Measurements from ENCODE around the gene ZBTB12. TPM values are rescaled to one million over a fixed set of nuclear protein-coding genes. Genes with fewer than 3 reads are reported as not detected.
"Not testable (repeated sequence)": the region's sequence is repeated elsewhere in the genome, so short reads cannot be mapped to it uniquely, and the experiment has no call there.

Gene ZBTB12
- total RNA-seq, 2 donors from 2014 or later = 0.50 to 0.96 TPM

DNA sequence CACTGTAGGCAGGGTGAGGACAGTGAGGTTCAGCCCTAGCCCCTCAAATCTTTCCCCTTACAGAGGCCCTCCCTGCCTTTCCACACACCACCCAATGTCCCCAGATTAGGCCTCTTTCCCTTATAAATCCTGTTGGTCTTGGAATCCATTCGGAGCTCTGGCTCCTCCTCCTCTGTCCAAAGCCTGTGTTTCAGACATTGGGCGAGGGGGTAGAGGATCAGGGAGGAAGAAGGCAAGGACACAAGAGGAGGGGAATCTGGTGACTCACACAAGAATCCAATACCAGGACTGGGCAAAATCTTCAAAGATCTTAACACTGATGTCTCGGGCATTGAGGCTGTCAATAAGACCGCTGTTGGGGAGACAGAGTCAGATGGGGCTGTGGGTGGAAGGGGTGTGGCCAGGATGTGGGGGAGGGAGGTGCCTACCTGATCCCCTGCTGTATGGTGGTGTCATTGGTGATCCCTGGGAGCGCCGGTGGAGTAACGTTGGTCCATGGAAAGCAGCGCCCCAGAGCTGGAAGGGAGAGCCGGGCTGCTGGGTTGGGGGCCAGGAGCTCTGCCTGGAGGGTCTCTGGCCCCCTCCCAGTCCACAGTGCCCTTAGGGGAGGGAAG lies 30.7 kb downstream of the ZBTB12 start:
- Mint-ChIP-seq H3K27me3 (no peaks in the 10 kb centered on the region), H3K4me3 (no peak overlapping the region), H3K36me3 (ENCODE audit: low read depth) (no peaks in the 10 kb centered on the region), H3K4me1 (peaks cover 11% of the 10 kb centered on the region), H3K27ac (no peak overlapping the region)
- no peaks in the 10 kb centered on the region for H3K9me3 ChIP-seq (ENCODE audit: control insufficient read depth, low read length, poor library complexity, severe bottlenecking)
- no peak for DNase-seq
- no peak for ATAC-seq

DNA sequence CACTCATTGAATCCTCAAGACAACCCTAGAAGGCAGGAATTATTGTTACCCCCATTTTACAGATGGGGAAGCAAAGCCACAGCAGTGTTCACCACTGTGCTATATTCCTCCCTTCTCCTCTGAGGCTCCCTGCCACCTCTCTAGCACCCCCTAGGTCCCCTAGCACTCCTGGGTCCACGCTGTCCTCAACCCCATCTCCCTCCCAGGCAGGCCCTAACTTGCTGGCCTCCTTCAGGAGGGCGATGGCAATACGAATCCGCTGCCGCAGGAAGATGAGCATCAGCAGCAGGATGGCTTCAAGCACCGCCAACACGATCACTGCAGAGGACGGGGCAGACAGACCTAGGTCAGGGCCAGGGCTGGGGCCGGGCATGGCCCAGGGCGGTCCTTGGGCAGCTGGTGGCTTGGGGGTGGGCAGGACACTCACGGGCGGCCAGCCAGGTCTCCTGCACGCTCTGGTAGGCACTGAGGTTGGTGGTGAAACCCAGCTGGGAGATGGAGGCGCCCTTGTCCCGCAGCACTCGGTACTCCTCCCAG lies 31.4 kb downstream of the ZBTB12 start:
- no peaks in the 10 kb centered on the region for H3K9me3 ChIP-seq (ENCODE audit: control insufficient read depth, low read length, poor library complexity, severe bottlenecking)
- no peaks in the 10 kb centered on the region for H3K27me3 Mint-ChIP-seq
- no peak overlapping the region for H3K4me3 Mint-ChIP-seq
- no peak overlapping the region for H3K27ac Mint-ChIP-seq
- ATAC-seq = no peak
- H3K4me1 Mint-ChIP-seq = peaks cover 11% of the 10 kb centered on the region
- no peaks in the 10 kb centered on the region for H3K36me3 Mint-ChIP-seq (ENCODE audit: low read depth)
- DNase-seq = no peak

DNA sequence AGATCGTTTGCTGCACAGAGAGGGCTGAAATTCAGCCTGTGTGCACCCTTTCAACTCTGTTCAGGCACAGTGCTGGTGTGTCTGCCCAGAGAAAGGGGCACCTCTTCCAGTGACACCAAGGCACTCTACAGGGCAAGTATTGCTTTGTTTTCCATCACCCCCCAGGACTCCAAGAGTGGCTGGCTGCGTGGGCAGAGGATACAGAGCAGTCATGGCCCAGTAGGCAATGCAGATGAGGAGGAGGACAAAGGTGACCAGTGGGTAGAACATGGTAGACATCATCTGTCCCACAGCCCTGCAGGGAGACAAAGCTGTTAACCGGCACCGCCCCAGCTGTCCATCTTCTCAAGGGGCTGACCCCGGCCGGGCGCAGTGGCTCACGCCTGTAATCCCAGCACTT lies 32.5 kb downstream of the ZBTB12 start:
- DNase-seq (no peak), ATAC-seq (no peak)
- Mint-ChIP-seq H3K27ac (no peak overlapping the region), H3K27me3 (no peaks in the 10 kb centered on the region), H3K4me3 (no peak overlapping the region), H3K36me3 (ENCODE audit: low read depth) (no peaks in the 10 kb centered on the region), H3K4me1 (peaks cover 14% of the 10 kb centered on the region)
- H3K9me3 ChIP-seq (ENCODE audit: control insufficient read depth, low read length, poor library complexity, severe bottlenecking) = no peaks in the 10 kb centered on the region

DNA sequence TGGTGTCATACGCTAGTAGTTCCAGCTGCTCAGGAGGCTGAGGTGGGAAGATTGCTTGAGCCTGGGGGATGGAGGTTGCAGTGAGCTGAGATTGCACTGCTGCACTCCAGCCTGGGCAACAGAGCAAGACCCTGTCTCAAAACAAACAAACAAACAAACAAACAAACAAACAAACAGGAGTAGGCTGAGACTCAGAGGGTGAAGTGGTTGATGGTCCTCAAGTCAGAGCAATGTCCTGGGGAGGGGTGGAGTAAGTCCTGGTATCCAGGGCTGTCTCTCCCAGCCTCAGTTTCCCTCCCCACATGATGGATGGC lies 33.3 kb downstream of the ZBTB12 start:
- not testable (repeated sequence) for H3K27me3 Mint-ChIP-seq; H3K4me3 Mint-ChIP-seq; H3K9me3 ChIP-seq (ENCODE audit: control insufficient read depth, low read length, poor library complexity, severe bottlenecking); DNase-seq; H3K36me3 Mint-ChIP-seq (ENCODE audit: low read depth); ATAC-seq; H3K27ac Mint-ChIP-seq
- H3K4me1 Mint-ChIP-seq = peaks cover 10% of the 10 kb centered on the region

DNA sequence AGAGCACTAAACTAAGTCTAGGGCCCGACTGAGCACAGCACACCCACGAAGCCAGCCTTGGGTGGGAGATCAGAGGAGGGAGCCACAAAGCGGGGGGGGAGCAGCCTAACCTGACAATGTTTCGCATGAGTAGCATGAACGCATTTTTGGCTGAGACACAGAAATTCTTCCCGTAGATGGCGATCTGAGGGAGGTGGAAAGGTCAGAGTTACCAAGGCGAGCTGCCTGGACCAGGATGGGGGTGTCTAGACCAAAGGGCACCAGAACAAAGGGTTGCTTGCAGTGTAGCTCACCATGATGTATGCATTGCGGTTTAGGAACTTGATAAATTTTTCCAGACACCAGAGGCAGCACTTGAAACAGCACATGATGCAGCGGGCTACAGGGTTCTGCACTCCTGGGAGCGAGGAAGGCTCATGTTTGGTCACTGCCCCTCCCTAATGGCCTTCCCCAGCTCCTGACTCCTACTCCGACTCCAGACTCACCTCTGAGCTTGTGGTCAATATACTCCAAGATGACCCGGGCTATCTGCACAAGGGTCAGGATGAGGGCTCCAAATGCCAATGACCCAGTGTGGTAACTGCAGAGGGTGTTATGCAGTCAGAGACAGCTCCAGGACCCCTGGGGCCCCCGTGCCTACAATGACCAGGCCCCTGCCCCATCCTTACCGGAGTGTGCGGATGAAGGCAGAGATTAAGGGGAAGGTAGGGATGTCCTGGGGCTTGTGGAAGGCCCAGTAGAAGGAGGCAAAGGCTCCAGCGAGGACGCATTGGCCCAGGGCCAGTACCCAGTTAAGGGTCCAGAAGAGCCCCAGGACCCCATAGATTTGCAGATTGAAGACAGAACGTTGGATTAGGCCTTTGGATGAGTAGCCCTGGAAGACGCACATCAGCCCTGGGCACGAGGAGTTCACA lies 36.4 kb downstream of the ZBTB12 start:
- Mint-ChIP-seq H3K4me3 (no peak overlapping the region), H3K4me1 (peaks cover 18% of the 10 kb centered on the region), H3K27me3 (no peaks in the 10 kb centered on the region), H3K36me3 (ENCODE audit: low read depth) (no peaks in the 10 kb centered on the region), H3K27ac (no peak overlapping the region)
- ATAC-seq (no peak), DNase-seq (no peak)
- H3K9me3 ChIP-seq (ENCODE audit: control insufficient read depth, low read length, poor library complexity, severe bottlenecking) = no peaks in the 10 kb centered on the region

DNA sequence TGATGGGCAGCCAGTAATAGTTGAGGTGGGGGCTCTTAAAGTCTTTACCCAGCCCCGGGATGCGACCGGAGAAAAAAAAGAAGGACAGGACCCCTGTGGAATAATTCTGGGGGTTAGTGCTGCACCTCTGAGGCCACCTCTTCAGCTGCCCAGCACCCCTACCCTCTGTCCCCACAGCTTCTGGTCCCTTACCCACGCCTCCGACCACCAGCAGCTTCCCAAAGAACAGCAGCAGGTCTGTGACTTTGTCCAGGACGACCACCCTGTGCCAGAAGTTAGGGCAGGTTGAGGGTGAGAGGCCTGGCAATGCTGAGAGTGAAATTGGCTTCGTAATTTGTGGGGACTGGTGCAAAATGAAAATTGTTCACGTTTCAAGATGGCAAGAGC lies 37.1 kb downstream of the ZBTB12 start:
- Mint-ChIP-seq H3K4me3 (no peak overlapping the region), H3K27me3 (no peaks in the 10 kb centered on the region), H3K27ac (peak overlapping the region; percentile 97), H3K36me3 (ENCODE audit: low read depth) (no peaks in the 10 kb centered on the region), H3K4me1 (peaks cover 21% of the 10 kb centered on the region)
- no peak for ATAC-seq
- H3K9me3 ChIP-seq (ENCODE audit: control insufficient read depth, low read length, poor library complexity, severe bottlenecking) = no peaks in the 10 kb centered on the region
- no peak for DNase-seq

DNA sequence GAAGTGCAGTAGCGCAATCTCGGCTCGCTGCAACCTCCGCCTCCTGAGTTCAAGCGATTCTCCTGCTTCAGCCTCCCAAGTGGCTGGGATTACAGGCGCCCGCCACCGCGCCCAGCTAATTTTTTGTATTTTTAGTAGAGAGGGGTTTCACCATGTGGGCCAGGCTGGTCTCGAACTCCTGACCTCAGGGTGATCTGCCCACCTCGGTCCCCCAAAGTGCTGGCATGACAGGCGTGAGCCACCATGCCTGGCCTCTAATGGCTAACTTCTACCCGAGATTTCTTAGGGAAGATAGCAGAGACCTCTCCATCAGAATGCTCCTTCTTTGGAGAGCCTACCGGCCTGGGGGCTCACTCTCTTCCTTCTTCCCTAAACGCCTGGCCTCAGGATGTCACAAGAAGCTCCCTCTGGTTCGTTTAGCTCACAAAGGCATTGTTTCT lies 37.7 kb downstream of the ZBTB12 start:
- not testable (repeated sequence) for ATAC-seq; H3K36me3 Mint-ChIP-seq (ENCODE audit: low read depth); H3K27me3 Mint-ChIP-seq; H3K9me3 ChIP-seq (ENCODE audit: control insufficient read depth, low read length, poor library complexity, severe bottlenecking); DNase-seq
- H3K27ac Mint-ChIP-seq = peak overlapping the region; percentile 97
- peaks cover 21% of the 10 kb centered on the region for H3K4me1 Mint-ChIP-seq
- peak overlapping the region; percentile 96 for H3K4me3 Mint-ChIP-seq

DNA sequence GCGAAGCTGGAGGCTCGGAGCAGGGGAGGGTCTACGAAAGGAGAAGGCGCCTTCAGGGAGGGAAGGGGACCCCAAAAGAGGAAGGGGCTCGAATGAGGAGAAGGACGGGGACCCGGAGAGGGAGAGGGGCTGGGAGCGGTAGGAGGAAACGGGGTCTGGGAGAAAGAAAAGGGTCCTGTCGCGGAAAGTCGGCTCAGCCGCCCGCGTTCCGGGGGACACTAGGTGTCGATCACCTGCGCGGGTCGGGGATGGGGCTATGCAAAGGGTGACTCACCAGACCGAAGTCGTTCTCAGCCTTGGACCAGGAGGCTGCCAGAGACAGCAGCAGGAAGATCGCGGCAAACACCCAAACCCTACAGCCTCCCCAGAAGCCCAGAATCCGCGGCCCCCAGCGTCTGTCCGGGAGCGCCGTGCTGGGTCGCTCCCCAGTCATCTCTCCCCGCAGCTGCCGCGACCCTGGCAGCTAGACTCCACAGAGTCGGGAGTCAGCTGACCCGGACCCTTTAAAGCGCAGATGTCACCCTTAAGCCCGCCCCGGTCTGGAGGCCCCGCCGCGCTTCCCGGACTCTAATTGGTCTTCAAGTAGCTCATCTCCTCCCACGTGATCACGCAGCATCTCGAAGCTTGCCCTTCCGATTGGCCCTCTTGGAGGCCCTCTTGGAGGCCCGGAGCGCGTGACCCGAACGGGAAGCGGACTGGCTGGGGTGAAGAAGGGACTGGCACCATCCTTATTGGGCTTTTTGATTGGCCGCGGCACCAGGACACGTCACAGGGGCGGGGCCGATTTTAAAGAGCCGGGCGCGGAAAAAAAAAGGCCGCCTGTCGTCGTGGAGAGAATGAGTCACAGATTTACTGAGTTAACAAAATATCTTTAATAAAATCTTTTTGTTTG lies 39.3 kb downstream of the ZBTB12 start, which contains the start of gene NEU1:
Gene NEU1 (minus strand): TSS at position 478 of the 892 bp plus-strand sequence. CDS start 45 bp downstream, at position 433.
- H3K9me3 ChIP-seq (ENCODE audit: control insufficient read depth, low read length, poor library complexity, severe bottlenecking) = no peaks in the 10 kb centered on the region
- peak within 1 kb of the TSS; percentile 97 for H3K27ac Mint-ChIP-seq
- peaks cover 21% of the 10 kb centered on the region for H3K4me1 Mint-ChIP-seq
- H3K36me3 Mint-ChIP-seq (ENCODE audit: low read depth) = no peaks in the 10 kb centered on the region
- H3K27me3 Mint-ChIP-seq = no peaks in the 10 kb centered on the region
- H3K4me3 Mint-ChIP-seq = peak within 1 kb of the TSS; percentile 96
- DNase-seq (peak; percentile 95 to 99 (median 96)), ATAC-seq (peak; percentile 95)

DNA sequence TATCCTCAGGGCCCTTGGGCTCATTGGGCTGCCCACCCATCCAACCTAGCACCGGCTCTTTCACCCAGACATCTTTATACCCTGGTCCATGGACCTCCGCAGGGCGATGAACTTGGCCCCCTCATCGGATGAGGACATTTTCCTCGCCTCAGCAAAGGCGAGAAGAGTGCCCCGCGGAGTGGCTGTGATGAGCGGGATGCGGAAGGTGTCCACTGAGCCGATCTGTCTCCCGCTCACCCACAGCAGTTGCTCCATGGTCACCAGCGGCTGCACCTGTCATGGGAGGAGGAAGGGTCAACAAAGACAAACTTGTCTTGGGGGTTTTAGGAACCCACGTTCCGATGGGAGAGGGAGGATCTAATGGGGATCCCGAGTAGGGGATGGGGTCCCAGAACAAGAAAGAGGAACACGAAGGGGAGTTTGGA lies 40.0 kb downstream of the ZBTB12 start:
- DNase-seq (no peak), ATAC-seq (no peak)
- peaks cover 23% of the 10 kb centered on the region for H3K4me1 Mint-ChIP-seq
- no peaks in the 10 kb centered on the region for H3K36me3 Mint-ChIP-seq (ENCODE audit: low read depth)
- peak overlapping the region; percentile 97 for H3K27ac Mint-ChIP-seq
- peak overlapping the region; percentile 96 for H3K4me3 Mint-ChIP-seq
- H3K9me3 ChIP-seq (ENCODE audit: control insufficient read depth, low read length, poor library complexity, severe bottlenecking) = no peaks in the 10 kb centered on the region
- H3K27me3 Mint-ChIP-seq = no peaks in the 10 kb centered on the region

DNA sequence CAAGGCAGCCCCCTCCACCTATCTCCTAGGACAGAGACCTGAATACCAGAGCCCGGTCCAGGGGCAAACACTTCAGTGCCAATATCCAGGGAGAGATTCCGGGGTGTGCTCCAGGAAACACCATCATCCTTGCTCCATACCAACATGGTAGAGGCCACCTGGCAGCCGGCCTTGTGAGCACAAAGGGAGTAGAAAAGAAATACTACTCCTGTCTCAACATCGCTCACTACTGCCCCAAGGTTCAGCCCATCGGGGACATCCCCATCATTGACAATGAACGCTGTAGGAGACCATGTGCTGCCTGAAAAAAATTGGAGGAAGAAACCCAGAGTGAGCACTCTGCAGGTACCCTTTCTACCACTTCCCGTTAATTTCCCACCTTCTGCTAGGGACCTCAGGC lies 40.7 kb downstream of the ZBTB12 start:
- H3K9me3 ChIP-seq (ENCODE audit: control insufficient read depth, low read length, poor library complexity, severe bottlenecking) = no peaks in the 10 kb centered on the region
- Mint-ChIP-seq H3K4me3 (peak overlapping the region; percentile 96), H3K36me3 (ENCODE audit: low read depth) (no peaks in the 10 kb centered on the region), H3K27me3 (no peaks in the 10 kb centered on the region), H3K4me1 (peaks cover 23% of the 10 kb centered on the region), H3K27ac (no peak overlapping the region)
- DNase-seq (no peak), ATAC-seq (no peak)

DNA sequence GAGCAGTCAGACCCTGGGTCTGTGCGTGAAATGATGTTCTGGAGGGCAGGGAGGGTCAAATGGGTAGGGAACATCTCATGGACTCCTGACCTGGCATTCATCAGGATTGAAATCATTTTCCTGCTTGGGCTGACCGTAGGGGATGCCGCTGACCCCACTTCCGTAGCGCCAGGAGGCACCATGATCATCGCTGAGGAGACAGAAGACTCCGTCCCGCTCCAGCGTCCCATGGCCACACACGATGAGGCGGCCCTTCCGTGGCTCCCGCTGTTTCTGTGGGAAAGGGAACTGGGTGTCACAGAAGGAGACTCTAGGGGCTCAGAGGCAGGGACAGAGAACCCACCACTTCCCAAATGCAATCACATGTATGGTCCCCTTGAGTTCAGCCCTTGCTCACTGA lies 41.5 kb downstream of the ZBTB12 start:
- H3K36me3 Mint-ChIP-seq (ENCODE audit: low read depth) = no peaks in the 10 kb centered on the region
- H3K4me1 Mint-ChIP-seq = peaks cover 23% of the 10 kb centered on the region
- no peak overlapping the region for H3K27ac Mint-ChIP-seq
- ATAC-seq (no peak), DNase-seq (no peak)
- no peak overlapping the region for H3K4me3 Mint-ChIP-seq
- H3K27me3 Mint-ChIP-seq = no peaks in the 10 kb centered on the region
- H3K9me3 ChIP-seq (ENCODE audit: control insufficient read depth, low read length, poor library complexity, severe bottlenecking) = no peaks in the 10 kb centered on the region

DNA sequence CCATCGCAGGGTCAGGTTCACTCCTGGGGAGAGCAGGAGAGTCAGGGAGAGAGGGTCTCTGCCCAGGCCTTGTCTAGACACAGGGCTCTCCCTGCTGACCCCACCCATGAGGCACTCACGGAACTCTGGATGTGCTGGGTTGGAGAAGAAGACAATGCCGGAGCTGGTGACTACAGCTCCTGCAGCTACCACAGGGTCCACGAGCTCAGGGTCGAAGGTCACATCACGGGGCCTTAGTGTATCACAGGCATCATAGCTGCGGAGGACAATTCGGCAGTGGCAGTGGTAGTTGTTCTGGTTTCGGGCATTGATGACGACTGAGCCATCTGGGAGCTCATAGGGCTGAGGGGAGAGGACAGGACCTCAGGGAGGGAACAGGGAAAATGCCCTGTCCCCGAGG lies 42.0 kb downstream of the ZBTB12 start:
- no peaks in the 10 kb centered on the region for H3K9me3 ChIP-seq (ENCODE audit: control insufficient read depth, low read length, poor library complexity, severe bottlenecking)
- ATAC-seq (no peak), DNase-seq (no peak)
- H3K4me3 Mint-ChIP-seq = no peak overlapping the region
- H3K4me1 Mint-ChIP-seq = peaks cover 23% of the 10 kb centered on the region
- no peaks in the 10 kb centered on the region for H3K27me3 Mint-ChIP-seq
- H3K27ac Mint-ChIP-seq = no peak overlapping the region
- H3K36me3 Mint-ChIP-seq (ENCODE audit: low read depth) = no peaks in the 10 kb centered on the region

DNA sequence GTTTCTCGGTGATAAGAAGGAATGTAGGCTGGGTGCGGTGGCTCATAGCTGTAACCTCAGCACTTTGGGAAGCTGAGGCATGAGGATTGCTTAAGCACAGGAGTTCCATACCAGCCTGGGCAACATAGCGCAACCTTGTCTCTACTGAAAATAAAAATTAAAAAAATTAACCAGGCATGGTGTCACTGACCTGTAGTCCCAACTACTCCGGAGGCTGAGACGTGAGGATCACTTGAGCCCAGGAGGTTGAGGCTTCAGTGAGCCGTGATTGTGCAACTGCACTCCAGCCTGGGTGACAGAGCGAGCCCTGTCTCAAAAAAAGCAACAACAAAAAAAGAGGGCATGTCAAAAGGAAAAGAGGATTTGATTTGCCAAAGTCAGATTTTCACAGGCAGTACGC lies 43.2 kb downstream of the ZBTB12 start:
- Mint-ChIP-seq H3K27me3 (no peaks in the 10 kb centered on the region), H3K27ac (no peak overlapping the region), H3K36me3 (ENCODE audit: low read depth) (no peaks in the 10 kb centered on the region), H3K4me1 (peaks cover 20% of the 10 kb centered on the region), H3K4me3 (no peak overlapping the region)
- ATAC-seq (no peak), DNase-seq (no peak)
- no peaks in the 10 kb centered on the region for H3K9me3 ChIP-seq (ENCODE audit: control insufficient read depth, low read length, poor library complexity, severe bottlenecking)
